Measurements from ENCODE around the gene ANP32A.

- TF ChIP-seq POLR2A (IDR thresholded peaks at IDR 0.05), result no peak
- TF ChIP-seq, protein P1, sequence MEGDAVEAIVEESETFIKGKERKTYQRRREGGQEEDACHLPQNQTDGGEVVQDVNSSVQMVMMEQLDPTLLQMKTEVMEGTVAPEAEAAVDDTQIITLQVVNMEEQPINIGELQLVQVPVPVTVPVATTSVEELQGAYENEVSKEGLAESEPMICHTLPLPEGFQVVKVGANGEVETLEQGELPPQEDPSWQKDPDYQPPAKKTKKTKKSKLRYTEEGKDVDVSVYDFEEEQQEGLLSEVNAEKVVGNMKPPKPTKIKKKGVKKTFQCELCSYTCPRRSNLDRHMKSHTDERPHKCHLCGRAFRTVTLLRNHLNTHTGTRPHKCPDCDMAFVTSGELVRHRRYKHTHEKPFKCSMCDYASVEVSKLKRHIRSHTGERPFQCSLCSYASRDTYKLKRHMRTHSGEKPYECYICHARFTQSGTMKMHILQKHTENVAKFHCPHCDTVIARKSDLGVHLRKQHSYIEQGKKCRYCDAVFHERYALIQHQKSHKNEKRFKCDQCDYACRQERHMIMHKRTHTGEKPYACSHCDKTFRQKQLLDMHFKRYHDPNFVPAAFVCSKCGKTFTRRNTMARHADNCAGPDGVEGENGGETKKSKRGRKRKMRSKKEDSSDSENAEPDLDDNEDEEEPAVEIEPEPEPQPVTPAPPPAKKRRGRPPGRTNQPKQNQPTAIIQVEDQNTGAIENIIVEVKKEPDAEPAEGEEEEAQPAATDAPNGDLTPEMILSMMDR (IDR thresholded peaks at IDR 0.05), result no peak
Measured at GRCh38 chr15:68794307-68794706, 26.4 kb downstream of the ANP32A start.
